Smooth muscle cell of the pulmonary artery (primary cell): ENCODE results near the gene MYO3B. TPM values are rescaled to one million over a fixed set of nuclear protein-coding genes. Genes with fewer than 3 reads are reported as not detected.

ENCODE experiments used
- total RNA-seq: library from RNA; depleted of rRNA; stranded (reverse); fragments of >200 nt; gene quantifications from 2 replicates; pipeline ENCODE4 v1.2.3, GENCODE V29; 2014

MYO3B gene, protein sequence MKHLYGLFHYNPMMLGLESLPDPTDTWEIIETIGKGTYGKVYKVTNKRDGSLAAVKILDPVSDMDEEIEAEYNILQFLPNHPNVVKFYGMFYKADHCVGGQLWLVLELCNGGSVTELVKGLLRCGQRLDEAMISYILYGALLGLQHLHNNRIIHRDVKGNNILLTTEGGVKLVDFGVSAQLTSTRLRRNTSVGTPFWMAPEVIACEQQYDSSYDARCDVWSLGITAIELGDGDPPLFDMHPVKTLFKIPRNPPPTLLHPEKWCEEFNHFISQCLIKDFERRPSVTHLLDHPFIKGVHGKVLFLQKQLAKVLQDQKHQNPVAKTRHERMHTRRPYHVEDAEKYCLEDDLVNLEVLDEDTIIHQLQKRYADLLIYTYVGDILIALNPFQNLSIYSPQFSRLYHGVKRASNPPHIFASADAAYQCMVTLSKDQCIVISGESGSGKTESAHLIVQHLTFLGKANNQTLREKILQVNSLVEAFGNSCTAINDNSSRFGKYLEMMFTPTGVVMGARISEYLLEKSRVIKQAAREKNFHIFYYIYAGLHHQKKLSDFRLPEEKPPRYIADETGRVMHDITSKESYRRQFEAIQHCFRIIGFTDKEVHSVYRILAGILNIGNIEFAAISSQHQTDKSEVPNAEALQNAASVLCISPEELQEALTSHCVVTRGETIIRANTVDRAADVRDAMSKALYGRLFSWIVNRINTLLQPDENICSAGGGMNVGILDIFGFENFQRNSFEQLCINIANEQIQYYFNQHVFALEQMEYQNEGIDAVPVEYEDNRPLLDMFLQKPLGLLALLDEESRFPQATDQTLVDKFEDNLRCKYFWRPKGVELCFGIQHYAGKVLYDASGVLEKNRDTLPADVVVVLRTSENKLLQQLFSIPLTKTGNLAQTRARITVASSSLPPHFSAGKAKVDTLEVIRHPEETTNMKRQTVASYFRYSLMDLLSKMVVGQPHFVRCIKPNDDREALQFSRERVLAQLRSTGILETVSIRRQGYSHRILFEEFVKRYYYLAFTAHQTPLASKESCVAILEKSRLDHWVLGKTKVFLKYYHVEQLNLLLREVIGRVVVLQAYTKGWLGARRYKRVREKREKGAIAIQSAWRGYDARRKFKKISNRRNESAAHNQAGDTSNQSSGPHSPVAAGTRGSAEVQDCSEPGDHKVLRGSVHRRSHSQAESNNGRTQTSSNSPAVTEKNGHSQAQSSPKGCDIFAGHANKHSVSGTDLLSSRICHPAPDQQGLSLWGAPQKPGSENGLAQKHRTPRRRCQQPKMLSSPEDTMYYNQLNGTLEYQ (N-terminal part only)
- total RNA-seq = 0.10 and 0.13 TPM in 2 replicates

DNA sequence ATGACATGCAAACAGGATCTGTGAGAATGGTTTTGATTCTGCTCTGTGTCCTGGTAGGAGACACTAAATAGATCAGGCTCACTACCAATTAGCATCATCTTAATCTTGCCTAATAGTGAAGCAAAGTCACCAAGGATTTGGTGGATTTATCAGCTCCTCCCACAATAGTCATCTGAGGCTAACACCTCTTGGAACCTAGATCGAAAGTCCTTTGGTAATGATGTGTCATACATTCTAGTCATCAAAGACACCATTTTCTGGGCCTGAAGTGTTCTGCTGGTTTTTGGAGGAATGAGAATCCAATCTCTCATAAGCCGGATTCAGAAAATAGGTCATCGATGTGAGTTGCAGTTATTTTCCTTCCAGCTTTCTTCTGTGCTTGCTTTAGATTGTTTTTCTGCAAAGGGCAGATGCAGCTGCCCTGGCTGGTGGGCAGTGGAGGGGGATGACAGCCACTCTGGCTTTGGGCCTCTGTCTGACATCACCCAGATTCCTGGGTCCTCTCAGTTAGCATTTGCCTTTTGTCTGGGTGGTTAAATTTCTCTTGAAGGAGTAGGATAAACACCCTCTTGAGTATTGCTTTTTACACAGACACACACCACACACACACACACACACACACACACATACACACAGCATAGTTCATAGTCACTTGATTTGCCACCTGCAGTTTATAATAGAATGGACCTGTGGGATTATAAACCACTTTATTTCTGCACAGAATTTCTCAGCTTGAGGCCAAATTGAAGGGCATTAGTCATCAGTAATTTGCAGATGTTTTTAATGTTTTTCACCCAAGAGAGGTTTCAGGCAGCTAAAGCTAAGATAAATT is at the start of gene MYO3B:
MYO3B (plus strand) TSS at position 198 of the 832 bp plus-strand sequence; CDS start at position 339, 141 bp downstream.

